K562 (cell line): Measurements from ENCODE around the gene ODR4. TPM values are rescaled to one million over a fixed set of nuclear protein-coding genes. Genes with fewer than 3 reads are reported as not detected.

Source experiments
- ATAC-seq: fragments of 200-7000 bp; cut with Tn5 transposase; 3 replicates; pipeline ENCODE4 v1.9.1; 2020; ENCODE audit warnings: moderate library complexity
- BruUV-seq: library from RNA; stranded (reverse); fragments of 400-500 nt; replicated peaks from 2 replicates; lab custom pipeline; 2021; lab: Mats Ljungman, UMichigan
- CTCF ChIA-PET: fragments of 300-600 bp; formaldehyde crosslinking; extraction: SDS; loops from one replicate; lab custom pipeline; 2021; ENCODE audit warnings: low intra/inter-chr PET ratio; lab: Yijun Ruan, JAX
- POLR2A ChIA-PET: fragments of 300-600, 350-650 bp; sonication (Branson Sonifier 250); formaldehyde crosslinking; extraction: SDS; loops from one replicate; lab custom pipeline; 2021; ENCODE audit warnings: antibody characterized with exemption, inconsistent platforms; lab: Yijun Ruan, JAX
- DNase-seq, 4 experiments: peaks; one replicate each; pipeline versions ENCODE4 v3.0.0 to v3.0.0-alpha.2; 2011 to 2018; ENCODE audit warnings: low spot score in 3 of 4, mixed read lengths in 3 of 4; ENCODE audit errors: extremely low read depth in 1 of 4
- FAIRE-seq: peaks from 2 replicates; lab custom pipeline; 2011; peaks lifted over from hg19 to GRCh38; lab: Jason Lieb, UNC
- H2AFZ ChIP-seq: 2 replicates; pipeline ENCODE4 v1.6.0; 2011; ENCODE audit warnings: low read depth, low read length, control low read depth, inconsistent platforms
- H3K27ac ChIP-seq: fragments of 200-600 bp; 3 replicates; pipeline ENCODE4 v1.8.0; 2011; ENCODE audit warnings: low read depth, mild to moderate bottlenecking, control low read depth, inconsistent platforms, low read length, moderate library complexity, mixed read lengths; ENCODE audit errors: extremely low read depth
- H3K27me3 ChIP-seq, 2 experiments: fragments of 300-600 bp in 1 of 2; 2 replicates in 1 of 2; 3 replicates in 1 of 2; pipeline versions ENCODE4 v1.6.0 to v1.8.0; 2011; ENCODE audit warnings: inconsistent platforms in 2 of 2, low read length in 2 of 2, mild to moderate bottlenecking in 1 of 2, mixed read lengths in 1 of 2, moderate library complexity in 1 of 2; ENCODE audit not compliant: control insufficient read depth in 2 of 2, insufficient read depth in 2 of 2
- H3K36me3 ChIP-seq: fragments of 300-600 bp; 3 replicates; pipeline ENCODE4 v1.8.0; 2011; ENCODE audit warnings: mild to moderate bottlenecking, low read length, inconsistent platforms; ENCODE audit not compliant: control insufficient read depth, insufficient read depth
- H3K4me1 ChIP-seq, 2 experiments: fragments of 200-600 bp in 1 of 2; replicated peaks in 1 of 2; 2 replicates in 1 of 2; 3 replicates in 1 of 2; pipeline versions ENCODE4 v1.5.1 to v1.8.0; 2011; ENCODE audit warnings: inconsistent platforms in 2 of 2, low read length in 2 of 2, mild to moderate bottlenecking in 1 of 2, mixed read lengths in 1 of 2, moderate library complexity in 1 of 2; ENCODE audit not compliant: control insufficient read depth in 2 of 2, insufficient read depth in 2 of 2
- H3K4me2 ChIP-seq: 2 replicates; pipeline ENCODE4 v1.6.1; 2011; ENCODE audit warnings: low read length, control low read depth, inconsistent platforms, mixed read lengths; ENCODE audit not compliant: insufficient read depth
- H3K4me3 ChIP-seq: fragments of 200-600 bp; sonication (generic), shearing (Covaris generic); 2 replicates; pipeline ENCODE4 v1.5.1; 2016; ENCODE audit warnings: control low read depth, inconsistent platforms
- H3K79me2 ChIP-seq: fragments of 200-600 bp; 3 replicates; pipeline ENCODE4 v1.8.0; 2011; ENCODE audit warnings: low read length, inconsistent platforms; ENCODE audit not compliant: control insufficient read depth, insufficient read depth
- H3K9ac ChIP-seq, 2 experiments: 2 replicates each; pipeline versions ENCODE4 v1.6.0 to v1.6.1; 2011; ENCODE audit warnings: low read depth in 2 of 2, low read length in 2 of 2, control low read depth in 1 of 2, inconsistent platforms in 1 of 2, mild to moderate bottlenecking in 1 of 2, mixed read lengths in 1 of 2; ENCODE audit not compliant: insufficient read depth in 1 of 2
- H3K9me1 ChIP-seq: one replicate; pipeline ENCODE4 v1.6.0; 2011; ENCODE audit warnings: inconsistent platforms, mild to moderate bottlenecking, low read length, moderate library complexity; ENCODE audit not compliant: control insufficient read depth, insufficient read depth
- H3K9me3 ChIP-seq: replicated peaks from 2 replicates; pipeline ENCODE4 v1.5.1; 2011; ENCODE audit warnings: low read depth, low read length, inconsistent platforms; ENCODE audit not compliant: control insufficient read depth, insufficient read depth
- H4K20me1 ChIP-seq: replicated peaks from 2 replicates; pipeline ENCODE4 v1.6.1; 2011; ENCODE audit warnings: low read length, inconsistent platforms, mixed read lengths; ENCODE audit not compliant: control insufficient read depth, insufficient read depth
- BRF1 ChIP-seq: IDR thresholded peaks from 3 replicates; pipeline ENCODE4 v1.6.1; 2011; ENCODE audit warnings: borderline replicate concordance, mild to moderate bottlenecking; ENCODE audit not compliant: insufficient read length; ENCODE audit errors: extremely low read depth
- CTCF ChIP-seq, 3 experiments: IDR thresholded peaks in 2 of 3; conservative IDR thresholded peaks in 1 of 3; 2 replicates each; pipeline ENCODE4 v1.5.1; 2011 to 2012; ENCODE audit warnings: low read length in 3 of 3, mild to moderate bottlenecking in 3 of 3, control low read depth in 2 of 3, improper control_type of control experiment in 1 of 3, inconsistent platforms in 1 of 3, low read depth in 1 of 3, mixed read lengths in 1 of 3, moderate library complexity in 1 of 3; ENCODE audit not compliant: insufficient read depth in 2 of 3
- DEAF1 ChIP-seq: fragments of 450-650 bp; formaldehyde crosslinking; IDR thresholded peaks from 2 replicates; pipeline ENCODE4 v1.4.0; 2020; ENCODE audit warnings: mild to moderate bottlenecking, moderate library complexity
- EZH2 ChIP-seq: IDR thresholded peaks from 2 replicates; pipeline ENCODE4 v1.6.1; 2012; ENCODE audit warnings: low read depth, mild to moderate bottlenecking, inconsistent platforms, low read length, borderline replicate concordance
- GABPA ChIP-seq: fragments of 200-800 bp; sonication (Bioruptor generic); conservative IDR thresholded peaks from 2 replicates; pipeline ENCODE4 v1.6.1; 2016; ENCODE audit warnings: low read depth, missing genetic modification characterization, missing compliant biosample characterization
- TAF15 ChIP-seq: fragments of 200-400 bp; formaldehyde crosslinking; IDR thresholded peaks from 2 replicates; pipeline ENCODE4 v1.6.1; 2017; ENCODE audit warnings: mild to moderate bottlenecking, low read depth, low read length, moderate library complexity
- TBP ChIP-seq: optimal IDR thresholded peaks from 2 replicates; pipeline ENCODE3; 2011; ENCODE audit warnings: low read depth, low read length, improper control_type of control experiment
- ZBTB26 ChIP-seq: fragments of 450-650 bp; formaldehyde crosslinking; IDR thresholded peaks from 2 replicates; pipeline ENCODE4 v1.4.0; 2022; ENCODE audit warnings: missing genetic modification characterization
- WGBS: fragments of 100-300 bp; shearing (Covaris generic); methylation state at CpG from one replicate; pipeline ENCODE4 v1.1.6; 2016; ENCODE audit warnings: low coverage, mixed read lengths; ENCODE audit not compliant: insufficient coverage; ENCODE audit errors: missing lambda C conversion rate; 5-methylcytosine and 5-hydroxymethylcytosine counted together
- in situ Hi-C: fragments of 300-500 bp; cut with MboI; formaldehyde crosslinking; loops from 4 replicates; pipeline ENCODE4 v1.15.0; 2018; ENCODE audit warnings: inconsistent platforms, mixed read lengths
- intact Hi-C: fragments of 100-400 bp; cut with micrococcal nuclease; formaldehyde crosslinking; loops from 2 replicates; pipeline ENCODE4 v1.14.2; 2022
- polyA plus RNA-seq, 8 experiments: library from polyadenylated mRNA; depleted of rRNA in 4 of 8; stranded (reverse) in 5 of 8; unstranded in 3 of 8; fragments of >200 nt; fragmentation: Nextera tagmentation in 2 of 8; fragmentation: Illumina TruSeq in 1 of 8; extraction: Ambion mirVana in 2 of 8; extraction: Trizol in 1 of 8; gene quantifications; 2 replicates each; pipeline versions ENCODE4 v1.2.1 to v1.2.3, GENCODE V29; 2011 to 2014; ENCODE audit warnings: inconsistent platforms in 1 of 8, missing spikeins in 1 of 8
- total RNA-seq, 7 experiments: library from RNA; depleted of rRNA in 6 of 7; stranded (reverse); fragments of >200 nt in 6 of 7; fragmentation: Illumina TruSeq in 2 of 7; extraction: Trizol in 2 of 7; gene quantifications; 2 replicates each; pipeline versions ENCODE4 v1.2.1 to v1.2.3, GENCODE V29; 2011 to 2021; ENCODE audit warnings: low replicate concordance in 1 of 7

The ODR4 gene
- total and polyA plus RNA-seq, 9 of the 15 experiments (the other 6 are each of a cell fraction or from before 2014, with no cell fraction given) = 23.1 to 63.9 (median 44.1) TPM

GRCh38 chr1:186403632-186404031 lies 28.0 kb downstream of the ODR4 start:
- no peak overlapping the region for H3K4me3 ChIP-seq
- intact Hi-C loops (loop anchor here (1.0 to 5.0 kb wide), 2 partner anchors 583 to 1444 kb away; no protein-coding TSS in a partner anchor), in situ Hi-C loops (no loop called here)
- no peak overlapping the region for H3K4me2 ChIP-seq
- no peak overlapping the region for H3K9ac ChIP-seq
- H3K4me1 ChIP-seq = no peaks in the 10 kb centered on the region; a peak in 1 of 5 replicates
- H3K9me3 ChIP-seq = no peaks in the 10 kb centered on the region
- H4K20me1 ChIP-seq = no peaks in the 10 kb centered on the region
- H3K36me3 ChIP-seq = peaks cover 81% of the 10 kb centered on the region; the same call in 2 of the 3 replicates
- no peak overlapping the region for H2AFZ ChIP-seq
- no peaks in the 10 kb centered on the region for H3K9me1 ChIP-seq
- ChIA-PET POLR2A (interaction anchor here (0.8 to 1.5 kb wide), 3 partner anchors 8 to 29 kb away, joined by 3 to 6 read pairs (median 4); partner anchors contain the start of gene TPR), CTCF (no interaction called here)
- ATAC-seq = peak; percentile 14; the same call in 2 of the 3 replicates
- no peak overlapping the region for H3K27ac ChIP-seq
- no TSS peak for BruUV-seq
- H3K79me2 ChIP-seq = 0 out of 3 replicates have a peak, but pooled peaks cover 3% of the 10 kb centered on the region
- H3K27me3 ChIP-seq = no peaks in the 10 kb centered on the region
- no peak for DNase-seq
- FAIRE-seq = no peak
- TF ChIP-seq TAF15 = no peak
- TF ChIP-seq TBP = no peak
- TF ChIP-seq BRF1 = no peak

GRCh38 chr1:186404454-186405051 lies 28.9 kb downstream of the ODR4 start:
- FAIRE-seq = peak; percentile 74
- peak; percentile 44 to 69 (median 56) for DNase-seq
- Histone ChIP-seq H3K9me1 (no peaks in the 10 kb centered on the region), H3K79me2 (0 out of 3 replicates have a peak, but pooled peaks cover 3% of the 10 kb centered on the region), H3K36me3 (peaks cover 81% of the 10 kb centered on the region; the same call in 2 of the 3 replicates), H2AFZ (peak overlapping the region; percentile 5; the same call in 1 of the 2 replicates), H3K27ac (peak overlapping the region; percentile 20; the same call in 1 of the 3 replicates), H3K9ac (no peak overlapping the region), H3K4me1 (no peaks in the 10 kb centered on the region; a peak in 1 of 5 replicates), H3K9me3 (no peaks in the 10 kb centered on the region), H4K20me1 (no peaks in the 10 kb centered on the region), H3K4me3 (no peak overlapping the region), H3K4me2 (no peak overlapping the region), H3K27me3 (no peaks in the 10 kb centered on the region)
- in situ Hi-C loops = no loop called here
- WGBS = 47% methylated on average over 5 of the region's 5 CpGs
- no TSS peak for BruUV-seq
- intact Hi-C loops = loop anchor here (1.0 to 5.0 kb wide), 2 partner anchors 582 to 1443 kb away; no protein-coding TSS in a partner anchor
- POLR2A ChIA-PET = interaction anchor here (0.8 to 1.5 kb wide), 3 partner anchors 9 to 30 kb away, joined by 3 to 6 read pairs (median 4); partner anchors contain the start of gene TPR
- peak; percentile 86 for ATAC-seq
- CTCF ChIA-PET = interaction anchor here (0.5 to 1.6 kb wide), 2 partner anchors 582 to 1934 kb away, joined by 3 to 10 read pairs; no protein-coding TSS in a partner anchor
- TF ChIP-seq EZH2 (no peak), ZBTB26 (CRISPR knock-in tag) (no peak), DEAF1 (peak; percentile 13; the same call in 1 of the 2 replicates), CTCF (IDR thresholded peaks at IDR 0.05 in 2 of 3, conservative IDR thresholded peaks at IDR 0.05 in 1 of 3; ENCODE audit: insufficient read depth in 2 of 3, low read depth in 1 of 3, low read length in 3 of 3) (peak; percentile 60 to 86 (median 81); a peak in 5 of 6 replicates), GABPA (peak; percentile 43)
